ENCODE data around the gene CD2AP.
"Not testable (repeated sequence)": the region's sequence is repeated elsewhere in the genome, so short reads cannot be mapped to it uniquely, and the experiment has no call there.

CD2AP gene

DNA sequence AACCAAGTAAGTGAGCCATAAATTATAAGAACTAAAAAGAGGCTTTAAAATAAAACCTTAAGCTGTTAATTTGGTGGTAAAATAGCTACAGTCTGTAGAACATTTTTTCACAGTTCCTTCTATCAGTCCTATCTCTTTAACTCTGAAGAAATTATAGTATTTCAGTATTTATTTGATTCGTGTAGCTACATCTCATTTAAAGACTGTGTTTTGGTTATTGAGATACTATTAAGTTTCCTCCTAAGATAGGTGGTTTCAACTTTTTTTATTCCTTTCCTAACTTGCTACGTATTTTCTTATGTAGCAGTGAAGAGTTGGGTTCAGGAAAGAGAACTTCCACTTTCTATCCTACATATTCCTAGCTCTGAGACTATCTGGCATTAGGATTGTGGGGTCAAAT is 97.2 kb downstream of the CD2AP start:
- DNase-seq: no peak

DNA sequence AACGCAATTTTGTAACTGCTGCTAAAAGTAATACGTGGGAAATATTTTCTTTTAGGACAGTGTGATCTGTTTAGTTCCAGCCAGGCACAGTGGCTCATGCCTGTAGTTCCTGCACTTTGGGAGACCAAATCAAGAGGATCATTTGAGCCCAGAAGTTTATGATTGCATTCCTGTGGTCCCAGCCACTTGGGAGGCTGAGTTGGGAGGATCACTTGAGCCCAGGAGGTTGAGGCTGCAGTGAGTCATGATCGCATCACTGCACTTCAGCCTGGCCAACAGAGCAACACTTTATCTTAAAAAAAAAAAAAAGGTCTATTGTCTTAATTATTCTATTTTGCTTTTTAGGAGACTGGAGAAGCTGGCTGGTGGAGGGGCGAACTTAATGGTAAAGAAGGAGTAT is 101.5 kb downstream of the CD2AP start:
- no peak for DNase-seq

DNA sequence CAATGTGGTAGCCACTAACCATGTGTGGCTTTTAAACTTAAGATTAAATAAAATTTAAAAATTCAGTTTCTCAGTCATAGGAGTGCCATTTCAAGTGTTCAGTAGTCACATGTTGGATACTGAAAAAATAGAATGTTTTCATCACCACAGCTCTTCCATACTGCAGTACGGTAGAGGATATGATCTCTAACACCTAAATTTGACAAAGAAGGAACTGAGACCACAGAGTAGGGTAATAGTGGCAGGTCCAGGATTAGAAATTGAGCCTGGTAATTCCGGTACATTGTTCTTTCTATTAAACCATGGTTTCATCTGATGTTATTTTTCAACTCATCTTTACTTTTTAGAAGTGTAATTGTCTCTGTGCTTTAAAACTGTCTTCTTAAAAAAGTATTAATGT is 104.0 kb downstream of the CD2AP start:
- no peak for DNase-seq

GRCh38 chr6:47587493-47587892 is 109.9 kb downstream of the CD2AP start:
- no peak for DNase-seq

- no peak for DNase-seq
These were observed 114.7 kb downstream of the CD2AP start for GRCh38 chr6:47592131-47592840.

DNA sequence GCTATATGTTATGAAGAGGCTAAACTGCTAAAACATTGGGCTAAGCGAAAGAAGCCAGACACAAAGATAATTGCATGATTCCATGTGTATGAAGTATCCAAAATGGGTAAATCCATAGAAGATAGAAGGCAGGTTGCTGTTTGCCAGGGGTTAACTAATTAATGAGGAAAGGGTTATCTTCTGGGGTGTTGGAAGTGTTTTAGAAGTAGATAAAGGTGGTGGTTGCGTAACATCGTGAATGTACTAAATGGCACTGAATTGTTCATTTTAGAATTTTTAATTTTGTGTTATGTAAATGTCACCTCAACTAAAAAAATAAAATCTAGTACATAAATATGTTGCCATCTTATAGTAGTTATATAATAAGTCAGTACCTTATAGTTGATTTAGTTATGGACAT is 116.4 kb downstream of the CD2AP start:
- DNase-seq: no peak

DNA sequence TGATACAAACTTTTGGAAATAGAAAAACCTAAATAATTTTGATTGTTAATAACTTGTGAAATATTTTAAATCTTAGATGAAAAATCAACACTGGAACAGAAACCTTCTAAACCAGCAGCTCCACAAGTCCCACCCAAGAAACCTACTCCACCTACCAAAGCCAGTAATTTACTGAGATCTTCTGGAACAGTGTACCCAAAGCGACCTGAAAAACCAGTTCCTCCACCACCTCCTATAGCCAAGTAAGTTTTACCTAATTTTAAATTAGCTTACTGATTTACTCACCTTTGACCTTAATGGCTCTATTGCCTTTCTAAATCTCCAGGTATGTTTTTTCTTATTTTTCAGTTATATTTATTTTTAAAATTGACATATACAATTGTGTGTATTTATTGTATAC is 118.2 kb downstream of the CD2AP start:
- DNase-seq: no peak

DNA sequence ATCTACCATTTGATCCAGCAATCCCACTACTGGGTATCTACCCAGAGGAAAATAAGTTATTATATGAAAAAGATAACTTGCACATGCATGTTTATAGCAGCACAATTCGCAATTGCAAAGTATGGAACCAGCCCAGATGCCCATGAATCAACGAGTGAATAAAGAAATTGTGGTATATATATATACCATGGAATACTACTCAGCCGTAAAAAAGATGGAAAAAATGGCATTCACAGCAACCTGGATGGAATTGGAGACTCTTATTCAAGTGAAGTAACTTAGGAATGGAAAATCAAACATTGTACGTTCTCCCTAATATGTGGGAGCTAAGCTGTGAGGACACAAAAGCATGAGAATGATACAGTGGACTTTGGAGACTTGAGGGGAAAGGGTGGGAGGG is 120.8 kb downstream of the CD2AP start:
- no peak for DNase-seq

GRCh38 chr6:47599512-47599911 is 121.9 kb downstream of the CD2AP start:
- DNase-seq: no peak

GRCh38 chr6:47603227-47603626 is 125.6 kb downstream of the CD2AP start:
- no peak for DNase-seq

GRCh38 chr6:47603995-47604394 is 126.4 kb downstream of the CD2AP start:
- no peak for DNase-seq

DNA sequence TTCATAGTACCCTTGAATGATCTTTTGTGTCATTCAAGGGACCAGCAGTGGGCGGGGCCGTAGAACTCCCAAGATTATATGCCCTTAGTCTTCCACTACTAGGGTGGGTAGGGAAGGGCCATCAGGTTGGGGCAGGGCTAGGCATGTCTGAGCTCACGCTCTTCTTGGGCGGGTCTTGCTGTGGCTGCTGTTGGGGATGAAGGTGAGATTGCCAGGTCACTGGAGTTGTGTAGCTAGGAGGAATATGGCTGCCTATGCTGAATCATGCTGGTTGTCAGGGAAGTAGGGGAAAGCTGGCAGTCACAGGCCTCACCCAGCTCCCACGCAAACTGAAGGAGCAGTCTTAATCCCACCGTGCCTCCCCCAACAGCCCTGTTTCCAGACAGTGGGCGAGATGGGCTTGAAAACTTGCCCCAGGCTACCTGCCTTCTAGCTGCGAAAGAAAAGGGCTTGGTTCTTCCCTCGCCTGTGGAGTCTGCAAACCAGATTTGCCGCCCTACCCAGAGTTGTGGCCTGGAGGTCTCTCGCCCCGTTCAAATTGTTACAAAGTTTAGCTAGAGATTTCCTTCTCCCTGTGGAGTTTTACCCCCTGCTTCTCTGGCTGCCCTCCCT is 144.4 kb downstream of the CD2AP start:
- DNase-seq: no peak

DNA sequence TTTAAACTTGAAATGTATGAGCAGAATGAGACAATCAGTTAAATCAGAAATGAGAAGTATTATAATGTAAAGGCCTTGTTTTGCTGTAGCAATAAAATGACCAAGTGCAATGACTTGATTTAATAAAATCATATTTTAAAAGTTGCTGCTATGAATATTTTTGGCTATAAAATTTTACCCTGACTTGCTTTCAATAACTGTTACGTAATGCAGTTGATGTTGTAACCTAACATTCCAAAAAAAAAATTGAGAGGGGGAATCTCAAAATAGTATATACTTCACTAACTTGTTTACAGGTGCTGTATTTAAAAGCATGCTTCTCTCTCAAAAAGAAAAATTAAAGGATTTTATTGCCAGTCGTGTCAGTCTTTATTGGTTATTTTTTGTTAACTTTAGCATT is 149.2 kb downstream of the CD2AP start:
- no peak for DNase-seq

- DNase-seq: no peak
These were observed 151.1 kb downstream of the CD2AP start for GRCh38 chr6:47628448-47629272.

DNA sequence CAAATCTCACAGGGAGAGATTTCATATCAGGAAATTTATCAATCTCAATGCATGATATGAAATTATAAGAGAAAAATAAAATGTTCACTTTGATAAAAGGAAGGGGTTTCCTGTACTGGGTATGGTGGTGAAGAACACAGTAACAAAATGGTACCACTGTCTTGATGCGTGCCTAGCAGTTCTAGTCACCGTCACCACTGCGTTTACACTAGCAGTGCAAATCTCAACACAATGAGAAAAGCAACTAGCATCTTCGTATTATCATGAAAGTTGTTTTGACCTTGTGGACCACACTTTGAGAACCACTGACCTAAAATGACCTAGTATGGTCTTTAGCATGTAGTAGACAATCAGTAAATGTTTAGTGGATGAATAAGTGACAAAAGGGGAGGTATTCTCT is 152.4 kb downstream of the CD2AP start:
- no peak for DNase-seq

GRCh38 chr6:47630587-47630986 is 153.0 kb downstream of the CD2AP start:
- no peak for DNase-seq

DNA sequence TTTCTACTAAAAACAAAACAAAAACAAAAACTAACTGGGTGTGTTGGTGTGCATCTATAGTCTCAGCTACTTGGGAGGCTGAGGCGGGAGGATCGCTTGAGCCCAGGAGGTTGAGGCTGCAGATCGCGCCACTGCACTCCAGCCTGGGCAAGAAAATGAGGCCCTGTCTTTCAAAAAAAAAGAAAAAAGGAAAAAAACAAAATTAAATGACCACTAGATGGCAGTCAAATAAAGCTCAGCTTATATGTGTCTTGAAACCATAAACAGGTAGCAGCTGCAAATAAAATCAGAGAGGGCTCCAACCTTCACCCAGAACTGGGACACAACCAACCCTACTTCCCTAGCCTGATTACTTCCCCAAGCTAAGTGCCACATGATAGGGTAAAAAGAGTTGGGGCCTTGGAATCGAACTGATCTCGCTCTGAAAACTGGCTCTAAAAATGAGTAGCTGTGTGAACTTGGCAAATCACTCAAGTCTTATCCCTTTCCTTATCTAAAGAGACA is 153.7 kb downstream of the CD2AP start:
- no peak for DNase-seq

GRCh38 chr6:47631797-47632196 is 154.2 kb downstream of the CD2AP start:
- DNase-seq: no peak

DNA sequence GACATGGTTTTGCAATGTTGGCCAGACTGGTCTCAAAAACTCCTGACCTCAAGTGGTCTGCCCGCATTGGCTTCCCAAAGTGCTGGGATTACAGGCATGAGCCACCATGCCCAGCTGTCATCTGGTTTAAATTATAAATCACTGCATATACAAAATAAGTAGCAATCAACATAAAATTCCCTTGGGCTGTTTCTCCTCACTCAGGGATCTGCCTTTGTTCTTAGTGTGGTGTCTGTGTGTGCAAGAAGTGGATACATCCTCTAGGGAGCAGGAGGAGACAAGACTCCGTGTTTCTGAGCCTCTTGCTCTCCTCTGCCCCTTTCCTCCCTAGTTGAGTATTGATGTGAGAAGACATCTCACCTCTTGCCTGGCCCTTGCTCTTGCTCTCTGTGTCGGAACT is 155.6 kb downstream of the CD2AP start:
- DNase-seq: no peak

DNA sequence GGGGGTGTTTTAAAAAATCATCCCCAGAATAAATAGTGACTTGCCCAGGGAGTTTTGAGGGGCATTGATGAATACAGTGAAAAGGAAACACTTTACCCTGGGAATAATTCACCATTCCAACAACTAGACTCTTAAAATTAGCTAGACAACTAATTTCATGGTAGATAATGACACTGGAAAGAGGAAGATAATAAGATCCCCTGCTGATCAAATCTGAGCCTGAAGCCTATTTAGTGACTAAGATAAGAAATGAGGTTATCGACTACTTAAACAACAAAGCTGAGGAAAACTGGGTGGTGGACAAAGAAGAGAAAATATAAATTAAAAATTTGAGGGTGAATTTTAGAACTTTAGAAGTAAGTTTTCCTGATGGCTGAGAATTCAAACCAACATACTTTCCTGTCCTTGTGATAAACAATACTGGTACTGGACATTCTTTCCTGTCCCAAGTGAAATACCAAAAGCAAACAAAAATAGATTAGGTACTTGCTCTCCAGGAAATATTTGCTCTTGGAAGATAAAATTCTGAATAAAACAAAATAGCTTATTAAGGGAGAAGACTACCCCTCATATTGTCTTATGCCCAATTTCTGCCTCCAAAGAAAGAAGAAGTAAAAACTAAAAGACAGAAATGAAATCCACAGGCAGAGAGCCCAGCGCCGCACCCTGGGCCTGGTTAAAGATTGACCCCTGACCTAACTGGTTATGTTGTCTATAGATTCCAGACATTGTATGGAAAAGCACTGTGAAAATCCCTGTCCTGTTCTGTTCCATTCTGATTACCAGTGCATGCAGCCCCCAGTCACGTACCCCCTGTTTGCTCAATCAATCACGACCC is 156.8 kb downstream of the CD2AP start:
- DNase-seq: no peak

GRCh38 chr6:47646689-47647088 is 169.1 kb downstream of the CD2AP start:
- DNase-seq: no peak

DNA sequence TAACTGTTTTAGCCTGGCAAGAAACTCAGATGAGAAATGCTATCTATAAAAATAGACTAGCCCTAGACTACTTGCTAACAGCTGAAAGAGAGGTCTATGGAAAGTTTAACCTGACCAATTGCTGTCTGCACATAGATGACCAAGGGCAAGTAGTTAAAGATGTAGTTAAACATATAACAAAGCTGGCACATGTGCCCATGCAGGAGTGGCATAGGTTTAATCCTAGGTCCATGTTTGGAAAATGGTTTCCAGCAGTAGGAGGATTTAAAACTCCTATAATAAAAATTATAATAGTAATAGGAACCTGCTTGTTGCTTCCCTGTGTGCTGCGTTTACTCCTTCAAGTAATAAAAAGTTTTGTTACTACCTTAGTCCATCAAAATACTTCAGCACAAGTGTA is 169.6 kb downstream of the CD2AP start:
- no peak for DNase-seq

DNA sequence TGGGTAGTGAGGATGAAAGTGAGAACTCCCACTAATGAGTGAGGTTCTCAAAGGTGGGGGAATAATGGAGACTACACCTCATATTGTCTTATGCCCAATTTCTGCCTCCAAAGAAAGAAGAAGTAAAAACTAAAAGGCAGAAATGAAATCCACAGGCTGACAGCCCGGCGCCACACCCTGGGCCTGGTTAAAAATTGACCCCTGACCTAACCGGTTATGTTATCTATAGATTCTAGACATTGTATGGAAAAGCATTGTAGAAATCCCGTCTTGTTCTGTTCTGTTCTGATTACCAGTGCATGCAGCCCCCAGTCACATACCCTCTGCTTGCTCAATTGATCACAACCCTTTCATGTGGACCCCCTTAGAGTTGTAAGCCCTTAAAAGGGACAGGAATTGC is 170.0 kb downstream of the CD2AP start:
- DNase-seq: not testable (repeated sequence)
